K562 (cell line): Measurements from ENCODE around the gene LBHD1. TPM values are rescaled to one million over a fixed set of nuclear protein-coding genes. Genes with fewer than 3 reads are reported as not detected.

Experiments
- ATAC-seq: fragments of 200-7000 bp; cut with Tn5 transposase; 3 replicates; pipeline ENCODE4 v1.9.1; 2020; ENCODE audit warnings: moderate library complexity
- BruUV-seq: library from RNA; stranded (reverse); fragments of 400-500 nt; replicated peaks from 2 replicates; lab custom pipeline; 2021; lab: Mats Ljungman, UMichigan
- CTCF ChIA-PET: fragments of 300-600 bp; formaldehyde crosslinking; extraction: SDS; loops from one replicate; lab custom pipeline; 2021; ENCODE audit warnings: low intra/inter-chr PET ratio; lab: Yijun Ruan, JAX
- POLR2A ChIA-PET: fragments of 300-600, 350-650 bp; sonication (Branson Sonifier 250); formaldehyde crosslinking; extraction: SDS; loops from one replicate; lab custom pipeline; 2021; ENCODE audit warnings: antibody characterized with exemption, inconsistent platforms; lab: Yijun Ruan, JAX
- DNase-seq, 4 experiments: peaks; one replicate each; pipeline versions ENCODE4 v3.0.0 to v3.0.0-alpha.2; 2011 to 2018; ENCODE audit warnings: low spot score in 3 of 4, mixed read lengths in 3 of 4; ENCODE audit errors: extremely low read depth in 1 of 4
- FAIRE-seq: peaks from 2 replicates; lab custom pipeline; 2011; peaks lifted over from hg19 to GRCh38; lab: Jason Lieb, UNC
- H2AFZ ChIP-seq: 2 replicates; pipeline ENCODE4 v1.6.0; 2011; ENCODE audit warnings: low read depth, low read length, control low read depth, inconsistent platforms
- H3K27ac ChIP-seq: fragments of 200-600 bp; 3 replicates; pipeline ENCODE4 v1.8.0; 2011; ENCODE audit warnings: low read depth, mild to moderate bottlenecking, control low read depth, inconsistent platforms, low read length, moderate library complexity, mixed read lengths; ENCODE audit errors: extremely low read depth
- H3K27me3 ChIP-seq, 2 experiments: fragments of 300-600 bp in 1 of 2; 2 replicates in 1 of 2; 3 replicates in 1 of 2; pipeline versions ENCODE4 v1.6.0 to v1.8.0; 2011; ENCODE audit warnings: inconsistent platforms in 2 of 2, low read length in 2 of 2, mild to moderate bottlenecking in 1 of 2, mixed read lengths in 1 of 2, moderate library complexity in 1 of 2; ENCODE audit not compliant: control insufficient read depth in 2 of 2, insufficient read depth in 2 of 2
- H3K36me3 ChIP-seq: fragments of 300-600 bp; 3 replicates; pipeline ENCODE4 v1.8.0; 2011; ENCODE audit warnings: mild to moderate bottlenecking, low read length, inconsistent platforms; ENCODE audit not compliant: control insufficient read depth, insufficient read depth
- H3K4me1 ChIP-seq, 2 experiments: fragments of 200-600 bp in 1 of 2; replicated peaks in 1 of 2; 2 replicates in 1 of 2; 3 replicates in 1 of 2; pipeline versions ENCODE4 v1.5.1 to v1.8.0; 2011; ENCODE audit warnings: inconsistent platforms in 2 of 2, low read length in 2 of 2, mild to moderate bottlenecking in 1 of 2, mixed read lengths in 1 of 2, moderate library complexity in 1 of 2; ENCODE audit not compliant: control insufficient read depth in 2 of 2, insufficient read depth in 2 of 2
- H3K4me2 ChIP-seq: 2 replicates; pipeline ENCODE4 v1.6.1; 2011; ENCODE audit warnings: low read length, control low read depth, inconsistent platforms, mixed read lengths; ENCODE audit not compliant: insufficient read depth
- H3K4me3 ChIP-seq: fragments of 200-600 bp; sonication (generic), shearing (Covaris generic); 2 replicates; pipeline ENCODE4 v1.5.1; 2016; ENCODE audit warnings: control low read depth, inconsistent platforms
- H3K79me2 ChIP-seq: fragments of 200-600 bp; 3 replicates; pipeline ENCODE4 v1.8.0; 2011; ENCODE audit warnings: low read length, inconsistent platforms; ENCODE audit not compliant: control insufficient read depth, insufficient read depth
- H3K9ac ChIP-seq, 2 experiments: 2 replicates each; pipeline versions ENCODE4 v1.6.0 to v1.6.1; 2011; ENCODE audit warnings: low read depth in 2 of 2, low read length in 2 of 2, control low read depth in 1 of 2, inconsistent platforms in 1 of 2, mild to moderate bottlenecking in 1 of 2, mixed read lengths in 1 of 2; ENCODE audit not compliant: insufficient read depth in 1 of 2
- H3K9me1 ChIP-seq: one replicate; pipeline ENCODE4 v1.6.0; 2011; ENCODE audit warnings: inconsistent platforms, mild to moderate bottlenecking, low read length, moderate library complexity; ENCODE audit not compliant: control insufficient read depth, insufficient read depth
- H3K9me3 ChIP-seq: replicated peaks from 2 replicates; pipeline ENCODE4 v1.5.1; 2011; ENCODE audit warnings: low read depth, low read length, inconsistent platforms; ENCODE audit not compliant: control insufficient read depth, insufficient read depth
- H4K20me1 ChIP-seq: replicated peaks from 2 replicates; pipeline ENCODE4 v1.6.1; 2011; ENCODE audit warnings: low read length, inconsistent platforms, mixed read lengths; ENCODE audit not compliant: control insufficient read depth, insufficient read depth
- POLR3A ChIP-seq: IDR thresholded peaks from 2 replicates; pipeline ENCODE4 v1.6.1; 2011; ENCODE audit warnings: borderline replicate concordance, mild to moderate bottlenecking, moderate library complexity; ENCODE audit not compliant: insufficient read length, insufficient read depth; ENCODE audit errors: extremely low read depth
- whole genome bisulfite sequencing: fragments of 100-300 bp; shearing (Covaris generic); methylation state at CpG from one replicate; pipeline ENCODE4 v1.1.6; 2016; ENCODE audit warnings: low coverage, mixed read lengths; ENCODE audit not compliant: insufficient coverage; ENCODE audit errors: missing lambda C conversion rate; 5-methylcytosine and 5-hydroxymethylcytosine counted together
- in situ Hi-C: fragments of 300-500 bp; cut with MboI; formaldehyde crosslinking; loops from 4 replicates; pipeline ENCODE4 v1.15.0; 2018; ENCODE audit warnings: inconsistent platforms, mixed read lengths
- intact Hi-C: fragments of 100-400 bp; cut with micrococcal nuclease; formaldehyde crosslinking; loops from 2 replicates; pipeline ENCODE4 v1.14.2; 2022
- polyA plus RNA-seq, 8 experiments: library from polyadenylated mRNA; depleted of rRNA in 4 of 8; stranded (reverse) in 5 of 8; unstranded in 3 of 8; fragments of >200 nt; fragmentation: Nextera tagmentation in 2 of 8; fragmentation: Illumina TruSeq in 1 of 8; extraction: Ambion mirVana in 2 of 8; extraction: Trizol in 1 of 8; gene quantifications; 2 replicates each; pipeline versions ENCODE4 v1.2.1 to v1.2.3, GENCODE V29; 2011 to 2014; ENCODE audit warnings: inconsistent platforms in 1 of 8, missing spikeins in 1 of 8
- total RNA-seq, 7 experiments: library from RNA; depleted of rRNA in 6 of 7; stranded (reverse); fragments of >200 nt in 6 of 7; fragmentation: Illumina TruSeq in 2 of 7; extraction: Trizol in 2 of 7; gene quantifications; 2 replicates each; pipeline versions ENCODE4 v1.2.1 to v1.2.3, GENCODE V29; 2011 to 2021; ENCODE audit warnings: low replicate concordance in 1 of 7
- TF ChIP-seq, protein P1 (sequence below): sonication (generic); formaldehyde crosslinking; IDR thresholded peaks from 2 replicates; pipeline ENCODE4 v1.8.1; 2023; ENCODE audit warnings: mild to moderate bottlenecking, missing genetic modification reagents

Gene LBHD1
- total and polyA plus RNA-seq, 9 of the 15 experiments (the other 6 are each of a cell fraction or from before 2014, with no cell fraction given), result 2.6 to 28.0 (median 12.5) TPM

GRCh38 chr11:62682518-62682917 is 10.5 kb upstream of the LBHD1 start:
- Histone ChIP-seq H3K9me3 (no peaks in the 10 kb centered on the region), H3K9ac (peak overlapping the region in 1 of 2 experiments; percentile 41; a peak in 1 of 4 replicates), H2AFZ (peak overlapping the region; percentile 71), H3K36me3 (peaks cover 8% of the 10 kb centered on the region), H3K9me1 (no peaks in the 10 kb centered on the region), H3K27ac (peak overlapping the region; percentile 67), H3K4me3 (no peak overlapping the region), H4K20me1 (no peaks in the 10 kb centered on the region), H3K27me3 (no peaks in the 10 kb centered on the region)
- no peak for DNase-seq
- CTCF ChIA-PET, result no interaction called here
- in situ Hi-C loops (no loop called here), intact Hi-C loops (loop anchor here (5.0 kb wide), 2 partner anchors 200 to 300 kb away; partner anchors contain the start of gene SLC3A2)
- WGBS, result 79% methylated on average over 7 of the region's 7 CpGs
- FAIRE-seq, result no peak
- TF ChIP-seq, protein P1, sequence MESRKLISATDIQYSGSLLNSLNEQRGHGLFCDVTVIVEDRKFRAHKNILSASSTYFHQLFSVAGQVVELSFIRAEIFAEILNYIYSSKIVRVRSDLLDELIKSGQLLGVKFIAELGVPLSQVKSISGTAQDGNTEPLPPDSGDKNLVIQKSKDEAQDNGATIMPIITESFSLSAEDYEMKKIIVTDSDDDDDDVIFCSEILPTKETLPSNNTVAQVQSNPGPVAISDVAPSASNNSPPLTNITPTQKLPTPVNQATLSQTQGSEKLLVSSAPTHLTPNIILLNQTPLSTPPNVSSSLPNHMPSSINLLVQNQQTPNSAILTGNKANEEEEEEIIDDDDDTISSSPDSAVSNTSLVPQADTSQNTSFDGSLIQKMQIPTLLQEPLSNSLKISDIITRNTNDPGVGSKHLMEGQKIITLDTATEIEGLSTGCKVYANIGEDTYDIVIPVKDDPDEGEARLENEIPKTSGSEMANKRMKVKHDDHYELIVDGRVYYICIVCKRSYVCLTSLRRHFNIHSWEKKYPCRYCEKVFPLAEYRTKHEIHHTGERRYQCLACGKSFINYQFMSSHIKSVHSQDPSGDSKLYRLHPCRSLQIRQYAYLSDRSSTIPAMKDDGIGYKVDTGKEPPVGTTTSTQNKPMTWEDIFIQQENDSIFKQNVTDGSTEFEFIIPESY (CRISPR knock-in tag), result peak; percentile 40; the same call in 1 of the 2 replicates
- TF ChIP-seq POLR3A, result no peak
- TF ChIP-seq, all 486 proteins: peak for 1
- ATAC-seq, result no peak
- BruUV-seq, result no TSS peak
- POLR2A ChIA-PET, result interaction anchor here (0.5 to 2.9 kb wide), 4 partner anchors 10 to 91 kb away, joined by 3 to 17 read pairs (median 6); partner anchors contain the start of genes C11orf98, CSKMT, LBHD1 and TUT1
- H3K79me2 ChIP-seq, result peaks cover 19% of the 10 kb centered on the region
- peaks cover 16 to 34% of the 10 kb centered on the region in 2 experiments; a peak in 4 of 5 replicates for H3K4me1 ChIP-seq
- H3K4me2 ChIP-seq, result no peak overlapping the region
